ENCODE measurements around the gene OR7C1. TPM values are rescaled to one million over a fixed set of nuclear protein-coding genes. Genes with fewer than 3 reads are reported as not detected.

Gene OR7C1
- total and polyA plus RNA-seq, 2 experiments from 2014 or later: 0.03 TPM; not detected in 1

DNA sequence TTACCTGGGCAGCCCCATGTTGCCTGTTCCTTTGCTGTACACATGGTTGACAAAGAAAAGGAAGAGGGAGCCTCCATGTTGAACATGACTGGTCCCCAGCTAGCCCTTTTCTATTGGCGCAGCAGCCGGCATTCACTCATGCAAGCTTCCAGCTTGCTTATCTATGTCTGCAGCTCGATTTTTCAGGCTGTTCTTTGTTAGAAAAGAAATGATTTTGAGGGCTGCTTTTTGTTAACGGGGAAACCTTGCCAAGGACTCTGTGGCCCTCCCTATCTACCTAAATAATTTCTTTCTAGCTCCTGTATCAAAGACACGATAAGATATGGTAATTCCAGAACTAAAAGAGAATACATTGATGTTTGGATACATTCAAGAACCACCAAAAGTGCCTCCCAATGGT, 36.2 kb downstream of the OR7C1 start:
- Mint-ChIP-seq H3K36me3 (ENCODE audit: low read depth) (no peaks in the 10 kb centered on the region), H3K9me3 (peaks cover 57% of the 10 kb centered on the region), H3K4me1 (no peaks in the 10 kb centered on the region; the same call in 2 of the 3 replicates), H3K27ac (no peak overlapping the region), H3K27me3 (ENCODE audit: insufficient read depth, low read depth, poor library complexity) (peaks cover 8% of the 10 kb centered on the region), H3K4me3 (no peak overlapping the region)
- TF ChIP-seq EZH2phosphoT487 (IDR thresholded peaks at IDR 0.05; ENCODE audit: unreplicated experiment) (no peak), POLR2AphosphoS5 (IDR thresholded peaks at IDR 0.05; ENCODE audit: low read depth) (no peak), CREB1 (CRISPR knock-in tag; IDR thresholded peaks at IDR 0.05; ENCODE audit: low read depth) (no peak), ZNF331 (CRISPR knock-in tag; IDR thresholded peaks at IDR 0.05; ENCODE audit: low read depth) (no peak), JUNB (IDR thresholded peaks at IDR 0.05; ENCODE audit: unreplicated experiment) (no peak)
- TF ChIP-seq, protein P1, sequence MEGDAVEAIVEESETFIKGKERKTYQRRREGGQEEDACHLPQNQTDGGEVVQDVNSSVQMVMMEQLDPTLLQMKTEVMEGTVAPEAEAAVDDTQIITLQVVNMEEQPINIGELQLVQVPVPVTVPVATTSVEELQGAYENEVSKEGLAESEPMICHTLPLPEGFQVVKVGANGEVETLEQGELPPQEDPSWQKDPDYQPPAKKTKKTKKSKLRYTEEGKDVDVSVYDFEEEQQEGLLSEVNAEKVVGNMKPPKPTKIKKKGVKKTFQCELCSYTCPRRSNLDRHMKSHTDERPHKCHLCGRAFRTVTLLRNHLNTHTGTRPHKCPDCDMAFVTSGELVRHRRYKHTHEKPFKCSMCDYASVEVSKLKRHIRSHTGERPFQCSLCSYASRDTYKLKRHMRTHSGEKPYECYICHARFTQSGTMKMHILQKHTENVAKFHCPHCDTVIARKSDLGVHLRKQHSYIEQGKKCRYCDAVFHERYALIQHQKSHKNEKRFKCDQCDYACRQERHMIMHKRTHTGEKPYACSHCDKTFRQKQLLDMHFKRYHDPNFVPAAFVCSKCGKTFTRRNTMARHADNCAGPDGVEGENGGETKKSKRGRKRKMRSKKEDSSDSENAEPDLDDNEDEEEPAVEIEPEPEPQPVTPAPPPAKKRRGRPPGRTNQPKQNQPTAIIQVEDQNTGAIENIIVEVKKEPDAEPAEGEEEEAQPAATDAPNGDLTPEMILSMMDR (conservative IDR thresholded peaks at IDR 0.05; ENCODE audit: low read depth in 2 of 2): no peak
- TF ChIP-seq, protein P2, sequence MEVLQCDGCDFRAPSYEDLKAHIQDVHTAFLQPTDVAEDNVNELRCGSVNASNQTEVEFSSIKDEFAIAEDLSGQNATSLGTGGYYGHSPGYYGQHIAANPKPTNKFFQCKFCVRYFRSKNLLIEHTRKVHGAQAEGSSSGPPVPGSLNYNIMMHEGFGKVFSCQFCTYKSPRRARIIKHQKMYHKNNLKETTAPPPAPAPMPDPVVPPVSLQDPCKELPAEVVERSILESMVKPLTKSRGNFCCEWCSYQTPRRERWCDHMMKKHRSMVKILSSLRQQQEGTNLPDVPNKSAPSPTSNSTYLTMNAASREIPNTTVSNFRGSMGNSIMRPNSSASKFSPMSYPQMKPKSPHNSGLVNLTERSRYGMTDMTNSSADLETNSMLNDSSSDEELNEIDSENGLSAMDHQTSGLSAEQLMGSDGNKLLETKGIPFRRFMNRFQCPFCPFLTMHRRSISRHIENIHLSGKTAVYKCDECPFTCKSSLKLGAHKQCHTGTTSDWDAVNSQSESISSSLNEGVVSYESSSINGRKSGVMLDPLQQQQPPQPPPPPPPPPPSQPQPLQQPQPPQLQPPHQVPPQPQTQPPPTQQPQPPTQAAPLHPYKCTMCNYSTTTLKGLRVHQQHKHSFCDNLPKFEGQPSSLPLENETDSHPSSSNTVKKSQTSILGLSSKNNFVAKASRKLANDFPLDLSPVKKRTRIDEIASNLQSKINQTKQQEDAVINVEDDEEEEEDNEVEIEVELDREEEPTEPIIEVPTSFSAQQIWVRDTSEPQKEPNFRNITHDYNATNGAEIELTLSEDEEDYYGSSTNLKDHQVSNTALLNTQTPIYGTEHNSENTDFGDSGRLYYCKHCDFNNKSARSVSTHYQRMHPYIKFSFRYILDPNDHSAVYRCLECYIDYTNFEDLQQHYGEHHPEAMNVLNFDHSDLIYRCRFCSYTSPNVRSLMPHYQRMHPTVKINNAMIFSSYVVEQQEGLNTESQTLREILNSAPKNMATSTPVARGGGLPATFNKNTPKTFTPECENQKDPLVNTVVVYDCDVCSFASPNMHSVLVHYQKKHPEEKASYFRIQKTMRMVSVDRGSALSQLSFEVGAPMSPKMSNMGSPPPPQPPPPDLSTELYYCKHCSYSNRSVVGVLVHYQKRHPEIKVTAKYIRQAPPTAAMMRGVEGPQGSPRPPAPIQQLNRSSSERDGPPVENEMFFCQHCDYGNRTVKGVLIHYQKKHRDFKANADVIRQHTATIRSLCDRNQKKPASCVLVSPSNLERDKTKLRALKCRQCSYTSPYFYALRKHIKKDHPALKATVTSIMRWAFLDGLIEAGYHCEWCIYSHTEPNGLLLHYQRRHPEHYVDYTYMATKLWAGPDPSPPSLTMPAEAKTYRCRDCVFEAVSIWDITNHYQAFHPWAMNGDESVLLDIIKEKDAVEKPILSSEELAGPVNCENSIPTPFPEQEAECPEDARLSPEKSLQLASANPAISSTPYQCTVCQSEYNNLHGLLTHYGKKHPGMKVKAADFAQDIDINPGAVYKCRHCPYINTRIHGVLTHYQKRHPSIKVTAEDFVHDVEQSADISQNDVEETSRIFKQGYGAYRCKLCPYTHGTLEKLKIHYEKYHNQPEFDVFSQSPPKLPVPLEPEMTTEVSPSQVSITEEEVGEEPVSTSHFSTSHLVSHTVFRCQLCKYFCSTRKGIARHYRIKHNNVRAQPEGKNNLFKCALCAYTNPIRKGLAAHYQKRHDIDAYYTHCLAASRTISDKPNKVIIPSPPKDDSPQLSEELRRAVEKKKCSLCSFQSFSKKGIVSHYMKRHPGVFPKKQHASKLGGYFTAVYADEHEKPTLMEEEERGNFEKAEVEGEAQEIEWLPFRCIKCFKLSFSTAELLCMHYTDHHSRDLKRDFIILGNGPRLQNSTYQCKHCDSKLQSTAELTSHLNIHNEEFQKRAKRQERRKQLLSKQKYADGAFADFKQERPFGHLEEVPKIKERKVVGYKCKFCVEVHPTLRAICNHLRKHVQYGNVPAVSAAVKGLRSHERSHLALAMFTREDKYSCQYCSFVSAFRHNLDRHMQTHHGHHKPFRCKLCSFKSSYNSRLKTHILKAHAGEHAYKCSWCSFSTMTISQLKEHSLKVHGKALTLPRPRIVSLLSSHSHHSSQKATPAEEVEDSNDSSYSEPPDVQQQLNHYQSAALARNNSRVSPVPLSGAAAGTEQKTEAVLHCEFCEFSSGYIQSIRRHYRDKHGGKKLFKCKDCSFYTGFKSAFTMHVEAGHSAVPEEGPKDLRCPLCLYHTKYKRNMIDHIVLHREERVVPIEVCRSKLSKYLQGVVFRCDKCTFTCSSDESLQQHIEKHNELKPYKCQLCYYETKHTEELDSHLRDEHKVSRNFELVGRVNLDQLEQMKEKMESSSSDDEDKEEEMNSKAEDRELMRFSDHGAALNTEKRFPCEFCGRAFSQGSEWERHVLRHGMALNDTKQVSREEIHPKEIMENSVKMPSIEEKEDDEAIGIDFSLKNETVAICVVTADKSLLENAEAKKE (CRISPR knock-in tag; IDR thresholded peaks at IDR 0.05): no peak
- Histone ChIP-seq H4K20me1 (replicated peaks; ENCODE audit: insufficient read depth) (no peaks in the 10 kb centered on the region), H3K79me2 (replicated peaks; ENCODE audit: insufficient read depth) (no peaks in the 10 kb centered on the region), H3K4me3 (no peak overlapping the region), H3K27me3 (ENCODE audit: insufficient read depth) (no peaks in the 10 kb centered on the region), H3K9me2 (ENCODE audit: insufficient read depth) (peaks cover 4% of the 10 kb centered on the region; the same call in 1 of the 2 replicates), H3K36me3 (ENCODE audit: insufficient read depth) (no peaks in the 10 kb centered on the region), H3K4me2 (no peak overlapping the region), H3K27ac (ENCODE audit: low read depth) (no peak overlapping the region), H3K4me1 (ENCODE audit: insufficient read depth) (0 out of 2 replicates have a peak, but pooled peaks cover under 1% of the 10 kb centered on the region), H2AFZ (no peak overlapping the region), H3F3A (replicated peaks; ENCODE audit: low read depth) (no peaks in the 10 kb centered on the region)
- DNase-seq (ENCODE audit: low spot score) (no peak), ATAC-seq (no peak)

All from GM23338 (cell line).